ENCODE results near the gene WDR45B. TPM values are rescaled to one million over a fixed set of nuclear protein-coding genes. Genes with fewer than 3 reads are reported as not detected.

Gene WDR45B
- total RNA-seq, 1 donor from 2014 or later = 52.4 TPM

DNA sequence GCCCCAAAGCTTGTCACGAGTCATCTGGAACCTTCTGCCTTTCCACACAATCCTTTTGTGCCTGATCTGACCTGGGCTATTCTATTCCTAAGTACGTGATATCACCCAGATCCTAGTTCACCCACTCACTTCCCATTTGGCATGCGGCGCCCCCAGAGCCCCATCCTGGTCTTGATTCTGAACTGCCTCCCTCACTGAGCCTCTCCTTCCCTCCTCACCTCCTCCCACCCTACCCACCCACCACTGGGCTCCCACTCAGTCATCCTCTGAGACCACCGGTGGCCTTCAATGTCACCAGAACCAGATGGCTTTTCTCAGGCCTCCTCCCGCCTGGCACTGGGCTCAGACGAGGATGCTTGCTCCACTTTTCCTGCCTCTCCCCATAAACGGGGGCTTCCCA is 18.5 kb downstream of the WDR45B start:
- no peak for DNase-seq

DNA sequence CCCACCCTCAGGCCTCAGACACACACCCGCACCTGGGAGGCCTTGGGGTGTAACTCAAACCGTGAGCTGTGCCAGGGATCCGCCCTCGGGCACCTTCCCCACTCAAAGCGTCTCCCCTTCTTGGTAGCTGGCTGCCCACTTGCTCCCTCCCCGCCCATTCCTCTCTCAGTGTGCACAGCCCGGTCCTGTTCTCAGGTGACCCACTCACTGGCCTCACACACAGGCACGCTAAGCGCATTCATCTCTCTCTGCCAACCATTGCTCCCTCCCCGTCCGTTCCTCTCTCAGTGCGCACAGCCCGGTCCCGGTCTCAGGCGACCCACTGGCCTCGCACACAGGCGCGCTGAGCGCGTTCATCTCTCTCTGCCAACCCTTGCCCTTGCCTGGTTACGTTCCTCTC is 20.8 kb downstream of the WDR45B start:
- no peak for DNase-seq

DNA sequence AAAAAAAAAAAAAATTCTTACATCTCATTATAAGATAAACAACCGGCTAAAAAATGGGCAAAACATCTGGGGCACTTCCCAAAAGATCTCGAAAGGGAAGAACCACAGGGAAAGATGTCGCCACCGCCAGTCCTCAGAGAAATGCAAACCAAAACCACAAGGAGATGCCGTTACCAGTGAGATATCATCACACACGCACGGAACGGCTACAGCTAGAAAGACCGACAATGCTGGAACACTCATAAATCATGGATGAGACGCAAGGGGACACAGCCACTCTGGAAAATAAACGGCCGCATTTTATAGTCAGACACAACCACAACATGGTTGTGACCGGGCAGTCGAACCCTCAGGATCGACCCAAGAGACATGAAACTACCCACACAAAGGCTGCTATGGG is 24.5 kb downstream of the WDR45B start:
- no peak for DNase-seq

DNA sequence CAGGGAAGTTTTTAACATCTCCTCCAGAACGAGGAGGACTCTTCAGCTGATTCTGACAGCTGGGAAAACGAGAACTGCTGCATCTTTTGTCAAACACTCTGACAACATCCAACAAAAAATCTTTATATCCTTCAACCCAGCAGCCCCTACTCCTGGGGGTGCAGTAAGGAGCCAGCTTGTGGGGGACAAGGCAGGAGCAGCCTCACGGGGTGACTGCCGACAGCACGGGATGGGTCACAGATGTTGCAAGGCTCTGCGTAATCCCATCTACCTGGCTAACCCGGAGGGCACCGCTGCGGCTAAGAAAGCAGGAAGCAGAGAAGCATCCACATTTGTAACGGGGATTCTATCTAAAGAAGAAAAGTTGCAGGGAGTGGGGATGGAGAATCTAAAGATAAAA is 28.6 kb downstream of the WDR45B start:
- DNase-seq = no peak

DNA sequence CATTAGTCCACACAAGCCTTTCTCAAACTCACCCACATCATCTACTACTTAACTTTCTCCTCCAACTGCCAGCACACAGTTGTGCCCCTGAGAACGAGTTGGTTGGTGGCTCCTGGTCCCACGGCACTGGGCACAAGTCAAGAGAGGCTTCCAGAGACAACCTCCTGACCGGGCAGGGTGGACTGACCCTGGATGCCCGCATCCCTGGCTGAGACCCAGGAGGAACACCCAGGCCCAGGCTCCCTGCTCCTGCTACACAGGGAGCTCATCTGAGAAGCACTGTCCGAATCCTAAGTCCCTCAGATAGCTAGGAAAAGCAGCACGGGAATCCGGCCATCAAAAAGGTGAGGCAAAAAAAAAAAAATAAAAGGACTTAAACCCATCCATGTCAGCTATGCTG is 29.0 kb downstream of the WDR45B start:
- DNase-seq = no peak

DNA sequence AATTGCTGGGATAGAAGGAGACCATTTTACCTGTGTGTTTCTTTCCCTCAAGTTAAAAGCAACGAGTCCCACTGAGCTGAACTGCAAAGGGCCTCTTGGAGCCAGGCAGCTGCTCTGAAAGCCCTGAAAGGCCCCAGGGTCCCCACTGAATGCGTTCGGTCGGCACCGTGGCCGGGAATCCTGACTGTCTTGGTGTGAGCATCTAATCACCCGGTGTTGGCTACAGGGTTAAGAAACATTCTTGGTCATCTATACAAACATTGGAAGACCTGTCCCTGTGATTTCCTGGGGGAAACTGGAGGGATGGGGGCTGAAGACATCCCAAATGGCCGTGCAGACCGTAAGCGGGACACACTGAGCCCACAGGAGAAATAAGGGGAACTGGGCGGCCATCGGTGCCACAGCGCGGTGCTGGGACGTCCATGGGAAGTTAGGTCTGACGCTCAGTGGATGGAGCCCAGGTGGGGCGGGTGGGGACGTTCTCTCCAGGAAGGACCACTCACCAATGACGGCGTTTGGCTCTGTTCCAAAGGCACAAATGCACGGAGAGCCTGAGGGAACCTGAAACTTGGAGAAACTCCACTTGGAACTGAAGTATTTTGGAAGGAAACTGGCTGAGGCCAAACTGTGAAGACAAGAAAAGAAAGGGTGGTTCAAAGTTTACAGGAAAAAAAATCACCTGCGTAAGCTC is 32.1 kb downstream of the WDR45B start:
- DNase-seq = no peak

GRCh38 chr17:82615084-82616020 is 32.9 kb downstream of the WDR45B start:
- no peak for DNase-seq

GRCh38 chr17:82614095-82614631 is 34.1 kb downstream of the WDR45B start:
- DNase-seq = no peak

DNA sequence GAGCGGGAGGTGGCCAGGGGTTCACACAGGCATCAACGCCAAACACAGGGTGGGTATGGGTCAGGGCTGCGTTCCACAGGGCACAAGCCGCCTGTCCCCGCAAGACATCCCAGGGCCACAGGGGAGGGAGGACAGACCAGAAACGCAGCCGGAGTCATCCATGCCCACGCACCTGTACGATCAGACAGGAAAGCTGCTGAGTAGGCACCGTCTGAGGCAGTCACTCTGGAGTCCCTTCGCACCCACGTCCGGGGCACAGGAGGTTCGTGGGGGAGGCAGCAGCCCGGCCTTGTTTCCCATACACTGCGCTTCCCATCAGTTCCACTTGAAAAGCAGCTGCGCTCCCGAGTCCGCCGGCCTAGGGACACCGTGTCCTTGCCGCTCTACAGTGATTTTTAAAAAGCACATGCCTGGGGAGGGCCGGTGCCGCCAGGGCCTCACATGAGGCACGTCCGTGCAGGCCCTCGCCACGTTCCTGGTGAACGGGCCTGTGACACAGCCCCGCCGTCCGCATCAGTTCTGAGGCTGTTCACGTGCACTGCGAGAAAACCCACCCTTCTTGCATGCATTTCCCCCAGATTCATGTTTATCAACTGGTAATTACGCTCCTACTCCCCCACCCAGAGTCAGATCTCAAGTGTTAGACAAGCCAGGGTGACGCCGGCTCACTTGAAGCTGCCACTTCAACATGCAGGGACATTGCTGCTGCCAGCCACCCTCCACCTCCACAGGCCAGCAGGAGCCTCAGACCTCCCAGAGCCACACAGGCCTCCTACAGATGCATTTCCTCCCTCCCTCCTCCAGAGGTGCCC is 34.8 kb downstream of the WDR45B start:
- DNase-seq = no peak

DNA sequence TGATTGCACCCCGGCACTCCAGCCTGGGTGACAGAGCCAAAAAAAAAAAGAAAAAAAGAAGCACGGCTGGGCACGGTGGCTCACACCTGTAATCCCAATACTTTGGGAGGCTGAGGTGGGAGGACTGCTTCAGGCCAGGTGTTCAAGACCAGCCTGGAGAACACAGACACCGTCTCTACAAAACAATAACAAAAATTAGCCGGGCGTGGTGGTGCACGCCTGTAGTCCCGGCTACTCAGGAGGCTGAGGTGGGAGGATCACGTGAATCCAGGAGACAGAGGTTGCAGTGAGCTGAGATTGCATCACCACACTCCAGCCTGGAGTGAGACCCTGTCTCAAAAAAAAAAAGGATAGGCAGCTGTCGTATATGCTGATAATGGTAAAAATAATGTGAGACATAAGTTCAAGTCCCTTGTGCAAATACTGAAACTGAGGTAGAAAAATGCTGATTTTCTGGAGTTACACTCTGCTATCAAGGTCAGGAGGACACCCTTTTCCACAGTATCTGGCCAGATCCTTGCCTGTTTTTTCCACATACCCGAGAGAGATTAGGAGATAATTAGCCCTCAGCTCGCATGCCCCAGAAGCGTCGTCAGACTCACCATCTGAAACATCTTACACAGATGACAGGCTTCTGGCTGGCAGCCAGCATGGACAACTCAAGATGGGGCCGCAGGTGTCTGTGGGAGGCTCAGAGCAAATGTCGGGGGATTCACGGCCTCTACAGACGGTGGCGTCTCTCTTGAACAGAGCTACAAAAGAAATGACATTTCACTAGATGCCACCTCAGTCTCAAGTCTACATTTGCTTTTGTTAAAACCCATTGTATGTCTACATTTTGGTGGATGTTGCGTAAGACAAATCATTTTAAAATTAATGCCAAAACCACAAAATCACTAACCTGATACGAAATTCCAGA is 36.8 kb downstream of the WDR45B start:
- no peak for DNase-seq

DNA sequence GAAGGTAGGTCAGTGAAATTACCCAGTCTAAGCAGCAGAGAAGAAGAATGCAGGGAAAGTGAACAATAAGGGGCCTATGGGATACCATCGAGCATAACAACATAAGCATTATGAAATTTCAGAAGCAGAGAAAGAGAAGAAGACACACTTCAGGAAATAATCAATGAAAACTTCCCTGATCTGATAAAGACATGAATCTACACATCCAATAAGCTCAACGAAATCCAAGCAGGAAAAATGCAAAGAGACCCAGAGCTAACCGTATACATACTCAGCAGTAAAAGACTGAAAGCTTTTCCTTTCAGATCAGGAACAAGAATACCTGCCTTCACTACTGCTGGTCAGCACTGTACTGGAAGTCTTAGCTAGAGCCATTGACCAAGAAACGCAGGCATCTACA is 38.6 kb downstream of the WDR45B start:
- no peak for DNase-seq

- no peak for DNase-seq
Observed at GRCh38 chr17:82608816-82609215, 39.4 kb downstream of the WDR45B start.

DNA sequence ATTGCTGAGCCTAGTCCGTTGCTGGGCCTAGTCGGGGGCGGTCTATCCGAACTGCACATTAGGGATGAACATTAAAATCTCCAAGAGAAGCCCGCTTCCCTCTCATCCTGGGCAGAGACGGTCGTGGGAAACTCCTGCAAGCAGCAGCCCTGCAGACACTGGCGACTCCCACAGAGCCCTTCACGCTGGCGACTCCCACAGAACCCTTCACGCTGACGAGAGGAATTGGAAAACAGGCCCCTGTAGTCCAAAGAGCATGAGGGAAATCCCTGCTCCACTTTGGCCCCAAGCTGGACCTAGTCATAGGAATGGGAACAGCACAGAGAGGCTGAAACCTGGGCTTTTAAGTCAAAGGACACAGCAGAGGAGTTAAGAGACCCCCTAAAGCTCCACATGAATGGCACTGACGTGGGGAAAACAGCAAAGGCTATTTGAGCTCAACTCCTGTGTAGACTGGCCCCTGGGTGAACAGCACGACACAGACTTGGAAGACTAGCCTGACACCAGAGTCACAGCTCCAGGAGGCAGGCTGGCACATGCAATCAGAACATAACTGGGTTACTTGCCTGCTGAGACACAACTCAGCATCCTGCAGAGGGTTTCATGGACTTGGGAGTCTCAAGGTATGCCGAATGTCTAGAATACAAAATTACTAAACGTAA is 42.2 kb downstream of the WDR45B start:
- no peak for DNase-seq

- no peak for DNase-seq
Observed at GRCh38 chr17:82604532-82604931, 43.7 kb downstream of the WDR45B start.

GRCh38 chr17:82603981-82604448 is 44.2 kb downstream of the WDR45B start:
- DNase-seq = no peak

DNA sequence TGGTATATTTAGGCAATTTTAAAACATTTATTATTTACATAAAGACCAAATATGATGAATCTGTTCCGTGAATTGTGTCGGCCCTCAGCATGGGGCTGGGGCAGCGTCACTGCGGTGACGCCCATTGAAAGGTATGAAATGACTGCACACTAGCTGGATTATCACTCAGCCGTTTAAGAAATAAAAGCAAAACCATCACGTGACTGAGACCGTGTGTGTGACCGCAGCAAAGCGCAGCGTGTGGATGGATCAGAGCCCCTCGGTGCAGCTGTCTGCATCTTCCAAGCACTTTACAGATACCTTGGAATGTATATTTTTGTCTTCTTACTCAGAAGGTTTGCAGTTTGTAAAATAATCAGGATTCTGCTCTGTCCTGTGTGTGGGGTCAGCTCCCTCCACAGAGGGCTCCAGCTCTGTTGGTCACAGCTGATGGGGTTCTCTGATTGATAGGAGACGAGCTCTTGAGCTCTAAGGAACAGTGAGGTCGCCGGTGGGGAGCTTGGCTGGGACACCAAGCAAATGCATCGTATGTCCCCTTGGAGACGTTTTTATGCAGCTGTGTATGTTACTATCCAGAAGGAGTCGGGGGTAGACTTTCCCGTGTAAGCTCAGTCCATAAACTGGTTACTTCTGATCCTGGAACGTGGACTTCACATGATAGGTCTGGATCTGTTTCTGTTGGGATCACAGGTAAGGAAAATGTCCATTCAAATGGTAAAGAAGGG is 45.1 kb downstream of the WDR45B start:
- DNase-seq = no peak

GRCh38 chr17:82602487-82602886 is 45.8 kb downstream of the WDR45B start:
- no peak for DNase-seq

GRCh38 chr17:82601447-82602000 is 46.7 kb downstream of the WDR45B start:
- no peak for DNase-seq

DNA sequence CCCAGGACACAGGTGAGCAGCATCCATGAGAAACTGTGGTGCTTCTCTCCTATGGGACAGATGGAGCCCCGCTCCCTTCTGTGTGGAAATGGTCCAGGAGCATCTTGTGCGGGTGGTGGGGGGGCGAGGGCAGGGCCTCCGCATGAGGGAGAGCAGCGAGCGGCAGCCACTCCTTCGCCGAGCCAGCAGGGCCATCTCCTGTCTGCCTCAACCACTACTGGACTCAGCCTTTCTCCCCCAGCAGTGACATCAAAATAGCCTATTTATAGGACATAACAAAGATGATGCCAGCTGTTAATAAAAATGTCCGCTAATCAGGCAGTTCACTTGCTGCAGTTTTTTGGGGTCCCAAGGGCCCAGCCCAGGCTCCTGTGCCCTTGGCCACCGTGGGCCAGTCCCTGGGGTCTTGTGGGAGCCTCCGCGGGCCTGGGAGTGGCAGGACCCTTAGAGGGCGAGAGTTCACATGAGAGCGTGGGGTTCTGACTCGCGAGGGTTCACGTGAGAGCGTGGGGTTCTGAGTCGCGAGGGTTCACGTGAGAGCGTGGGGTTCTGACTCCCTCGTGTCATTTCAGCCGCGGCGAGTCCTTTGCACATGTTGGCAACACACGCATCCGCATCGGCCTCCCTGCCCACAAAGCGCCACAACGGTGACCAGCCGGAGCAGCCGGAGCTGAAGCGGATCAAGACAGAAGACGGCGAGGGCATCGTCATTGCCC is 47.4 kb downstream of the WDR45B start:
- DNase-seq = no peak

Data from occipital lobe (tissue), 2 donors.